OCI-LY7 (cell line): ENCODE results near the gene EIF3K. TPM values are rescaled to one million over a fixed set of nuclear protein-coding genes. Genes with fewer than 3 reads are reported as not detected.

ENCODE experiments used
- BruUV-seq: library from RNA; stranded (reverse); fragments of 400-500 nt; replicated peaks from 2 replicates; lab custom pipeline; 2021; lab: Mats Ljungman, UMichigan
- CTCF ChIA-PET: fragments of 300-600 bp; sonication (Branson Sonifier 250); formaldehyde crosslinking; loops from one replicate; lab custom pipeline; 2022; ENCODE audit warnings: antibody characterized with exemption; ENCODE audit not compliant: unreplicated experiment; lab: Charles Lee
- POLR2A ChIA-PET: fragments of 300-600 bp; sonication (Branson Sonifier 250); formaldehyde crosslinking; loops from one replicate; lab custom pipeline; 2022; ENCODE audit warnings: antibody characterized with exemption; lab: Charles Lee
- DNase-seq: peaks from one replicate; pipeline ENCODE4 v3.0.0-alpha.2; 2015; ENCODE audit warnings: low spot score
- H2AFZ ChIP-seq: fragments of 200-600 bp; sonication (generic), shearing (Covaris generic); 2 replicates; pipeline ENCODE4 v1.6.1; 2014; ENCODE audit warnings: mild to moderate bottlenecking, antibody characterized with exemption, low read length, moderate library complexity
- H3K27ac ChIP-seq: fragments of 200-600 bp; sonication (generic); 2 replicates; pipeline ENCODE4 v1.5.1; 2014; ENCODE audit warnings: mixed run types, low read depth, mild to moderate bottlenecking, moderate library complexity, low read length, inconsistent platforms; ENCODE audit not compliant: poor library complexity, severe bottlenecking
- H3K36me3 ChIP-seq: fragments of 200-600 bp; sonication (generic); 2 replicates; pipeline ENCODE4 v1.6.1; 2014; ENCODE audit warnings: mild to moderate bottlenecking, antibody characterized with exemption, low read length, moderate library complexity, mixed read lengths; ENCODE audit not compliant: insufficient read depth
- H3K4me1 ChIP-seq: fragments of 200-600 bp; sonication (generic); 2 replicates; pipeline ENCODE4 v1.5.1; 2014; ENCODE audit warnings: mild to moderate bottlenecking, low read length; ENCODE audit not compliant: insufficient read depth, poor library complexity, severe bottlenecking
- H3K4me2 ChIP-seq: fragments of 200-600 bp; sonication (generic); 2 replicates; pipeline ENCODE4 v1.6.1; 2014; ENCODE audit warnings: mild to moderate bottlenecking, low read length
- H3K4me3 ChIP-seq: fragments of 200-600 bp; sonication (generic); 2 replicates; pipeline ENCODE4 v1.5.1; 2014; ENCODE audit warnings: mild to moderate bottlenecking, low read depth, low read length; ENCODE audit not compliant: poor library complexity, severe bottlenecking
- H3K79me2 ChIP-seq: fragments of 200-600 bp; sonication (generic); 2 replicates; pipeline ENCODE4 v1.6.1; 2016; ENCODE audit warnings: low read depth, mild to moderate bottlenecking, low read length, moderate library complexity, mixed read lengths; ENCODE audit not compliant: insufficient read depth
- H3K9me2 ChIP-seq: fragments of 200-600 bp; sonication (generic); 2 replicates; pipeline ENCODE4 v1.6.1; 2016; ENCODE audit warnings: mild to moderate bottlenecking, low read length, mixed read lengths; ENCODE audit not compliant: insufficient read depth
- H3K9me3 ChIP-seq: fragments of 200-600 bp; sonication (generic); 2 replicates; pipeline ENCODE4 v1.6.1; 2014; ENCODE audit warnings: mild to moderate bottlenecking, mixed run types, low read length, mixed read lengths
- H4K20me1 ChIP-seq: fragments of 200-600 bp; sonication (generic); 2 replicates; pipeline ENCODE4 v1.6.1; 2014; ENCODE audit warnings: mild to moderate bottlenecking, antibody characterized with exemption, low read length, moderate library complexity, mixed read lengths; ENCODE audit not compliant: insufficient read depth
- CTCF ChIP-seq: fragments of 200-600 bp; sonication (generic); conservative IDR thresholded peaks from 2 replicates; pipeline ENCODE4 v1.5.1; 2014; ENCODE audit warnings: mild to moderate bottlenecking, antibody characterized with exemption, low read length, moderate library complexity, mixed read lengths
- EZH2phosphoT487 ChIP-seq: fragments of 200-600 bp; sonication (generic); IDR thresholded peaks from 2 replicates; pipeline ENCODE4 v1.6.1; 2018; ENCODE audit warnings: low read depth, borderline replicate concordance, mild to moderate bottlenecking, mixed run types, antibody characterized with exemption, low read length, moderate library complexity, mixed read lengths
- intact Hi-C: fragments of 100-400 bp; cut with micrococcal nuclease; formaldehyde crosslinking; loops from one replicate; pipeline ENCODE4 v1.10.0; 2022; ENCODE audit not compliant: unreplicated experiment
- total RNA-seq, 2 experiments: library from RNA; depleted of rRNA in 1 of 2; stranded (reverse); fragments of >200 nt in 1 of 2; shearing (Covaris generic) in 1 of 2; gene quantifications; 2 replicates each; pipeline ENCODE4 v1.2.3, GENCODE V29; 2014 to 2022

Gene EIF3K
- total RNA-seq, 2 experiments from 2014 or later, result 321 to 364 TPM

DNA sequence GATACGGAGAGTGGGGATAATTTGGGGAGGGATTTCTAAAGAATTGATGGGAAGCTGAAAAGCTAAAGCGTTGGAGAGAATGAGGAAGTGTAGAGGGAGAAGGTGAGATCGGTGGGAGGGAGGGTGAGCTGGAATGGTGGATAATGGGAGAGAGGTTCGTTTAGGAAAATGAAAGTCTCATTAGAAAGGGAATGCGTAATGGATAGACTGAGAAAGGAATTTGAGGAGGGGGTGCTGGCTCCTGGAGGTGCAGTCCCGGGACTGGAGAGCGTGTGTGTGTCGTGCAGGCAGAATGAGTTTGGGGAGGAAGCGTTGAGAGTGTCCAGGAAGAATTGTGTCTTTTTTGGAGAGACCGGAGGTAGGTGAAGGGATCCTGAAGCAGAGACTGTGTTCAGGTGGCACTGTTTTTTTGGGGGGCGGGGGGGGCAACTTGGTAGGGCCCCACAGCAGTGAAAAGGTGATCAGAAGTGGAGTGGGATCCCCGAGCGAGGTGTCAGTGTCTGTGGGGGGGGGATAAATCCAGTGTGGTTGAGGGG is 29.8 kb downstream of the EIF3K start:
- H3K4me3 ChIP-seq, result peak overlapping the region; percentile 99
- H3K27ac ChIP-seq, result no peak overlapping the region
- no peaks in the 10 kb centered on the region for H3K9me3 ChIP-seq
- no peaks in the 10 kb centered on the region for H3K9me2 ChIP-seq
- peak overlapping the region; percentile 95 for H3K4me2 ChIP-seq
- intact Hi-C loops, result no loop called here
- peaks cover 18% of the 10 kb centered on the region for H3K4me1 ChIP-seq
- H3K79me2 ChIP-seq, result peaks cover 56% of the 10 kb centered on the region
- peaks cover 21% of the 10 kb centered on the region for H4K20me1 ChIP-seq
- CTCF ChIA-PET, result interaction anchor here (0.6 kb wide), 1 partner anchor 56 kb away, joined by 4 read pairs; no protein-coding TSS in a partner anchor
- BruUV-seq, result no TSS peak
- no peak overlapping the region for H2AFZ ChIP-seq
- peaks cover 9% of the 10 kb centered on the region; the same call in 1 of the 2 replicates for H3K36me3 ChIP-seq
- no peak for DNase-seq
- TF ChIP-seq CTCF (no peak), EZH2phosphoT487 (no peak)
- POLR2A ChIA-PET, result interaction anchor here (0.6 to 1.4 kb wide), 5 partner anchors 8 to 31 kb away, joined by 3 to 4 read pairs (median 3); partner anchors contain the start of gene MAP4K1

DNA sequence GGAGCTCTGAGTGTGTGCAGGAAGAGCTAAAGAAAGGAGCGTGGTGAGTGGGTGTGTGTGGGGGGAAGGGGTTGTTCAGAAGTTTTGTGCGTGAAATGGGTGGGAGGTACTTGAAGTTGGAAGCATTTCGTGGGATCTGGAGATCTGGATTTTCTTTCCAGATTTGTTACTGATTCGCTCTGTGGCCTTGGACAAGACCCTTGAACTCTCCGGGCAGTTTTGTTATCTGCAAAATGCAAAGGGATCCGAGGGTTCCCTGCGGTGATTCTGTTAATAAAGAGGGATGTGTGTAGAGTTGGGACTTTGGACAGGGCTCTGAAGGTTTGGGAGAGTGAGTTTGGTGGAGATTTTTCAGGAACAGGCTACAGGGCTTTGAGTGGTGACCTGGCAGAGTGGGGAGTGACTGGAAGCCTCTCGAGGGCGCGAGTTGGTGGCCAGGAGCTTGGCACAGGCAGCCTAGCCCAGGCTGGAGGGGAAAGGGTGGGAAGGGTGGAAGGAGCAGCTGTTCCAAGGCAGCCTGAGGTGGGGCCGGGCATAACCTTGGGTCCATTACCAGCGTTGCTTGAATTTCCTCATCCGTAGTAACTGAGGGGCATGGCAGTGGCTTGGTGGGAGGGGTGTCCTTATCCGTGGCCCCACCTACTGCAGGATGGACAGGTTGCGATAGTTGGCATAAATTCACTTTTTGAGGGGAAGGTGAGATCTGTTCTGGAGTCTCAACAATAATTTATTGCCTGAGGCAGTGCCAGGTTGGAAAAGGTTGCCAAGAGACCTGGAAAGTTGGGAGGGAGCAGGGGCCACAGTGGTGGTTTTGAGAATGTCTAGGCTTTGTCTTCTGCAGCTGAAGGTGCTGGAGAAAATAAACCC is 30.6 kb downstream of the EIF3K start:
- peaks cover 16% of the 10 kb centered on the region for H3K36me3 ChIP-seq
- POLR2A ChIA-PET, result interaction anchor here (0.6 to 1.0 kb wide), 3 partner anchors 8 to 204 kb away, joined by 3 to 5 read pairs (median 3); no protein-coding TSS in a partner anchor
- H2AFZ ChIP-seq, result no peak overlapping the region
- TF ChIP-seq CTCF, result no peak
- TF ChIP-seq EZH2phosphoT487, result no peak
- intact Hi-C loops, result no loop called here
- H3K79me2 ChIP-seq, result peaks cover 62% of the 10 kb centered on the region
- CTCF ChIA-PET, result interaction anchor here (0.6 kb wide), 1 partner anchor 57 kb away, joined by 4 read pairs; no protein-coding TSS in a partner anchor
- H3K4me3 ChIP-seq, result peak overlapping the region; percentile 99
- peaks cover 21% of the 10 kb centered on the region for H4K20me1 ChIP-seq
- H3K9me3 ChIP-seq, result no peaks in the 10 kb centered on the region
- peaks cover 18% of the 10 kb centered on the region for H3K4me1 ChIP-seq
- DNase-seq, result no peak
- BruUV-seq, result no TSS peak
- H3K27ac ChIP-seq, result no peak overlapping the region
- H3K4me2 ChIP-seq, result peak overlapping the region; percentile 95
- no peaks in the 10 kb centered on the region for H3K9me2 ChIP-seq
